GM18502 (cell line): Measurements from ENCODE around the gene TRMU.

Source experiments
- ATAC-seq: cut with Tn5 transposase; IDR thresholded peaks from one replicate; pipeline ENCODE4 v1.9.1; 2021; ENCODE audit warnings: mild to moderate bottlenecking; ENCODE audit not compliant: unreplicated experiment, poor library complexity

The TRMU gene

DNA sequence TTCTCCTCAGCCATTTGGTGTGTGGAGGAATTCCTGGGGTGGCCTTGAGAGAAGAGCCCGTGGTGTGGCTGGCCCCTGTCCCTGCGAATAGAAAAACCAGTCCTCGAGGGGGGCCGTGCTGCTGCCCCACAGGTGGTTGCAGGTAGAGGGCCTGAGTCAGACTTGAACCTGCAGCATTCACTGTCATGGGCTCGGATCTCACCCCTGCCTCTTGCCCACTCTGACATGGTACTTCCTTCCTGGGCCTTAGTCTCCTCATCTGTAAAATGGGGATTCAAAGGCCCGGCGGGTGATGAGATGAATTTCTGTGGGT is 19.4 kb downstream of the TRMU start:
- no peak for ATAC-seq

DNA sequence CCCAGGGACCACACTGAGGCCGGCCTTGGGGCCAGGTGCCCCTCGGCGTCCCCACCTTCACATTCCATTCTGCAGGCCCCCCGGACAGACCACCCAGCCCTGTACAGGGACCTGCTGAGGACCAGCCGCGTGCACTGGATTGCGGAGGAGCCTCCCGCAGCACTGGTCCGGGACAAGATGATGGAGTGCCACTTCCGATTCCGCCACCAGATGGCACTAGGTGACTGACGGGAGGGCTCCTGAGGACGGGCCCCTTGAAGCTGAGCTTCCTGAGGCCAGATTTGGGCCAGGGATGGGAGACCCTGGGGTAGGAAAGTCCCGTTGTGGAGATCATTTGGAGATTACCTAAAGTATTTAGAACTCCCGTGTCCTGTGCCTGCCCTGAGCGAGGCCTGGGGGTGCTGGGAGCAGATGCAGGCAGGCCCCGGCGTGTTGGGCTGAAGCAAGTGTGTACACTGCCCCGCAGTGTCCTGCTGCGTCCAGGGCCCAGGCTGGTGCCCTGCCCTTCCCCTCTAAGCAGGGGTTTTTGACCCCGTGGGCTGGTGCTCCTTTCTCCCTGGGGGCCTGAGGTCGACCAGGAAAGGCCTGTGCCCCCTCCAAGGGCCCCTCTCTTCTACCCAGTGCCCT is 20.0 kb downstream of the TRMU start:
- no peak for ATAC-seq

DNA sequence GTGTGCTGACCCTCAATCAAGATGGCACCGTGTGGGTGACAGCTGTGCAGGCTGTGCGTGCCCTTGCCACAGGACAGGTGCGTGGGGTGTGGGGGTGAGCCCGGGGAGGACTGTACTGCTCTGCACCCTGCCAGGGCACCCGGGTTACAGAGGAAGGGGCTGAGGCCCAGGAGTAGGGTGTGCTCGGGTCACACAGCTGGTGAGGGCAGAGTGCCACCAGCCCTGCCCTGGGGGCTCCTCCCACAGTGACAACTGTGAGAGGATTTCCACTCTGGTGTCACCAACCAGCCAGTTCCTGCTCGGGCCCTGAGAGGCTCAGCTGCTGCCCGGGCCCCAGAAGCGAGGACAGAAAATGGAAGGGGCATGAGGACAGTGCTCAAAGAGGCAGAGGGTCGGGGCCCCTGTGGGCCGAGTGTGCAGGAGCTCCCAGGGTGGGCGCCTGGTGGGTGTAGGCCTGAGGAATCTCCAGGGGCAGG is 20.5 kb downstream of the TRMU start:
- ATAC-seq: no peak

DNA sequence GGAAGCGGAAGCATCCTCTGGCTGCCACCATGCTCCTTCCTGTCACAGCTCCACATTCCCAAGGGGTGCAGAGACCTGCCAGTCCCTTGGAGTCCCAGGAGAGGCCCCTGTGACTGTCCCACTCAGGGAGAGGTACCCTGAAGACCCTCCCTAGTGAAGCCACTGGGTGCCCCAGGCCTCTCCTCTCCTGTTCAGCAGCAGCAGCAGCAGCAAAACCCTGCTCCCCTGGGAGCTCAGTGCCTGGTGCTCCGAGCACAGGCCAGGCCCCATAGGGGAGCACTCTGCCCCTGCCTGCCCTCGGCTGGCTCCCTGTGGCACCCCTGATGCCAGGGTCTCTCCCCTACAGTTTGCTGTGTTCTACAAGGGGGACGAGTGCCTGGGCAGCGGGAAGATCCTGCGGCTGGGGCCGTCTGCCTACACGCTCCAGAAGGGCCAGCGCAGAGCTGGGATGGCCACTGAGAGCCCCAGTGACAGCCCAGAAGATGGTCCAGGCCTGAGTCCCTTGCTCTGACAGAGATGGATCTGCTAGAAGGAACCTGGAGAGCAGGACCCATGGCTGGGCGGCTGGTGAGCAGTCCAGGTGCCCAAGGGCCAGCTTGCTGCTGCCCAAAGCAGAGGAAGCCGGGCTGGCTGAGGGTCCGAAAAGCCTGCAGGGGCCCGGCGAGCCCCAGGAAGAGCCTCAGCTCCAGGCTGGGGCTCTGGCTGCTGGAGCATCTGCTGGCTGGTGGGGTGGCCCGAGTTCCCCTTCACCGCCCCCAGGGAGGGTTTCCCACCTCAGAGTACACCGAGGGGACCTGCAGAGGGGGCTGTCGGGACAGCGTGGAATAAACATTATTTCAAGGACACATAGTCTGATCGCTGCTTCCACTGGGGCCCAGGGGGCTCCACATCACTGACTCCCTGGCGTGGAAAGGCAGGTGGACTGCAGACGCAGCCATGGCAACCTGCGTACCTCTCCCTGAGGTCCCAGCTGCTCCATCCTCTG is 21.3 kb downstream of the TRMU start:
- no peak for ATAC-seq

DNA sequence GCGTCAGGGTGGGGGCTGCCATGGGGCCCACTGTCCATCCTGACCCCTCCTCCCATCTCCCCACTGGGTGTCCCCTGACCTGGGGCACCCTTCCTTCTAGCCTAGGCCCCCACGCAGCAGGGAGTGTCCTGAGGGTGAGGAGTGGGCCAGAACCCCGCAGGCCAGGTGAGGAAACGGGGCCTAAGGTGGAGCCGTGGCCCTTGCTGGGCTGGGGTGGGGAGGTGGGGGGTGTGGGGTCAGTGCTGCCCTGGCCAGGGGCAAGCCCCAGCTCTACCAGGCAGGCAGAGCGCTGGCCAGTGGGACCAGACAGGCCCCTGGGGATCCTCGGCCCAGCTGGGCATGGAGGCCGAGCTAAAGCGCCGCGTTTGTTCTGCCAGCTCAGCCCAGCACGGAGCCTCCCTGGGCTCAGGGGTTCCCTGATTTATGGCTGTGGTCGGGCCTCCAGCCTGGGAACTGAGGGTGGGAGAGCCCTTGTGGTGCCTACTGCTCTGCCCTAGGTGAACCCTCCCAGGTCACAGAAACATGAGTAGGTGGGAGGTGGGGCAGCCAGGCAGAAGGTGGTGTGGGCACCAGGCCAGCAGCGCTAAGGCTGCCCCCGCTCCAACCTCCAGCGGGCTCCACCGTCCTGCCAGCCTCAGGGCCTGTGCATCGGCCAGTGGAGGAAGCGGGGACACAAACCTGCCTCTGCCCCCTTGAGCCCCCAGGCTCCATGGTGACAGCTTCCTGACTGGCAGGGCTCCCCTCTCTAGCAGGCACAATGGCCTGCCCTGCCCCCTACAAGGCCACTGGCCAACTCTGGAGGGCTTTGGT is 22.4 kb downstream of the TRMU start:
- ATAC-seq: no peak

DNA sequence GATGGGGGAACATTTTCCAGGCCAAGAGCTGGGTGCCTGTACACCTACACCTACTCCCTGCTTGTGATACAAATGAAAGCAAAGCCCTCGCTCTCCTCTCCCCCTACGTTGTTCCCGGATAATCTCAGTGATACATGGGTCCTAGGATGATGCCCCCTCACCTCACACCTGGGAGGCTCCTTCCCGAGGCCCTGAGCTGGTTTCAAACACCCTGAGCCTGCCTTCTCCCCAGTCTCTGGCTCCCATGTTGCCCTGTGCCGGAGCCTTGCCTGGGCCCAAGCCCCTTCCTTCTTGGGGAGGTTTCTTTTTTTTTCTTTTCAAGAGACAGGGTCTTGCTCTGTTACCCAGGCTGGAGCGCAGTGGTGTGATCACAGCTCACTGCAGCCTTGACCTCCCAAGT is 23.3 kb downstream of the TRMU start:
- ATAC-seq: no peak

DNA sequence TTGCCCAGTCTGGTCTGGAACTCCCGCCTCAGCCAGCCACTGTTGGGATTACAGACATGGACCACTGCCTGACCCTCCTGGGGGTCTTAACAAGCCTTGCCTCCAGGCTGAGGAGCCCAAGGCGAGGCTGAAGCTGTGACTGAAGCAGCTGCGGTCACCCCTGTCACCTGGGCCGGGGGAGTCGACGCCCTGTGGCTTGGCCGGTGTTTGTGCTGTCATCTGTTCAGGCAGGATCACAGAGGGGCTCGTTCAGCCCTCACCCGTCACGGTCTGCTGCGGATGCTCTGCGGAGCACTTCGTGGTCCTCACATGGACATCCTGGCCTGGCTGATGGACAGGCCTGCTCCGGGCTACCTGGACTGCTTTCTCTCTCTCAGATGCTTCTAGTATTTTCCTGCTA is 23.8 kb downstream of the TRMU start:
- no peak for ATAC-seq

DNA sequence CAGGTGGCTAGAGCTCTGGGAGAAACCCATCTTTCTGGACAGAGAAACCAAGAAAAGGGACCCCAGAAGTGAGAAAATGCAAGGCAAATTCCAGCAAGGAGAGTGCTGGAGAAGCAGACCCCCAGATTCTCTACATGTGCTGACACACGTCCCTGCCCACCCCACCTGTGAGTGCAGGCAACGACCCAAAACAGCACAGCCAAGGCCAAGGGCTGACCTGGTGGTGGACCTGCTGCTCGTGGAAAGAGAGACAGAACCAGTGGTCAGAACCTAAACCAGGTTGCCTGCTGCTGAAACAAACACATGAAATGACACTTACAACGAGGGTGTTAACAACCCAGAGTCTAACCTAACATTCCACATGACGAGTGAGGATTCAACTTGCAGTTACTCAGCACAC is 24.6 kb downstream of the TRMU start:
- ATAC-seq: no peak

DNA sequence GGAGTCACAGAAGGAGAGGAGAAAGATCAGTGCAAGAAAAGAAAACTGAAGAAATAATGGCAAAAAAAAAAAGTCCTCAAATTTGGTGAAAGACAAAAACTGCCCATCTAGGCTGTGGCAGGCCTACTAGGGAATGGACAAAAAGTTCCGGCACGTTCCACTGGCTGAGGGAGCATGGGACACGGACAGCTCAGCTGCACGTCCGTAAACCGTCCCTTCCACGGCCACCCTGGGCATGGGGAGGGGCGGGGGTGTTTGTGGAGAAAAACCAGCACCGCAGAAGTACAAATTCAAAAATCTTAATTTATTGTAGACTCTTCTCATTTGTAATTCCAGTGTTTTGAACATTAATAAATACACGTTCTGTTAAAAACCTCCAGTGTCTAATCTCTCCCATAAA is 25.4 kb downstream of the TRMU start:
- ATAC-seq: no peak

DNA sequence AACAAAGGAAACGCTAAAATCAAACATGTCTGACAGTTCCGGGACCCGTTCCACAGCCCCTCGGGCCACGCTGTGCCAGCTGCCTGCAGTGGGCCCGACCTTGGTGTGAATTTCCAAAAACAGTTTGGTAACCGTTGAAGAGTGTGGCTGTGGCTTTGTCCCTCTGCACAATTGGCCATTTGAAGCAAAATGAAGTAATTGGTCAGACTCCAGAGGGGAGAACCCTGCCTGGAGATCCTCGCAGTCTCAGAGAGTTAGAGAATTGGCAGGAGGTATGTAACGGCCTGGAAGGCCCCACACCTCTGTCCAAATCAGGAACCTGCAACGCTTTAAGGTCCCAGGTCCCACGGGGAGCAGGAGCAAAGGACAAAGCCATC is 26.3 kb downstream of the TRMU start:
- ATAC-seq: no peak

DNA sequence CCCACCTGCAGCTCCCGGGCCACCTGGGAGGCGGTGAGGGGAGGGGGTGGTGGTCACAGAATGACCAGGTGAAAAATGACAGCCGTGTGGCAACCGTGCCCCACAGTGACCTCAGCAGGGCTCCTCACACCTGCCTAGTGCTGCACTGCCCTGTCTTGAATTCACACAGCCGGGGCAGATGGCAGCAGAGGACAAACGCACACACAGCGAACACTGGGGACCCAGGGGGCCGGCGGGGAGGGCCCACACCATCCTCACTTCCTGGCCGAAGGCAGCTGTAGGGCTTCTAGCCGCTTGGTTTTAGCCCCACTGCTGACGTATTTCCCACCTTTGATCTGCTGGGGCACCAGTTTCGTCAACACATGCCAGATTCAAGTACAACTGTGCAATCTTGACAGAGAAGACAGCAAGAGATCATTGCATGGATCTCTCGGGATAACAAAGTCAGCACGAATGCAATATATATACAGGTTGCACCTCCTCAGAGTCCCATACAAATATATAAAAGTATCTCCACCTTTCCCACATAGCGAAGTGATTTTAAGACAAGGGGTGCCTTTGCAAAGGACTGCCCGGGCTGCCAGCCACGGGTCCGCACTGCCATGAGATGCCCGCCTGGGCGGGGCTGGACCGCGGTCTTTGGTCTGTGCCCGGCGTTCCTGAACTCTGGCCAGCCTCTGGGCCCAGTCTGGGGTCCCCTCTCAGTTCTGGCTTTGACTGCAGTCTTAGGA is 26.9 kb downstream of the TRMU start:
- ATAC-seq: no peak

DNA sequence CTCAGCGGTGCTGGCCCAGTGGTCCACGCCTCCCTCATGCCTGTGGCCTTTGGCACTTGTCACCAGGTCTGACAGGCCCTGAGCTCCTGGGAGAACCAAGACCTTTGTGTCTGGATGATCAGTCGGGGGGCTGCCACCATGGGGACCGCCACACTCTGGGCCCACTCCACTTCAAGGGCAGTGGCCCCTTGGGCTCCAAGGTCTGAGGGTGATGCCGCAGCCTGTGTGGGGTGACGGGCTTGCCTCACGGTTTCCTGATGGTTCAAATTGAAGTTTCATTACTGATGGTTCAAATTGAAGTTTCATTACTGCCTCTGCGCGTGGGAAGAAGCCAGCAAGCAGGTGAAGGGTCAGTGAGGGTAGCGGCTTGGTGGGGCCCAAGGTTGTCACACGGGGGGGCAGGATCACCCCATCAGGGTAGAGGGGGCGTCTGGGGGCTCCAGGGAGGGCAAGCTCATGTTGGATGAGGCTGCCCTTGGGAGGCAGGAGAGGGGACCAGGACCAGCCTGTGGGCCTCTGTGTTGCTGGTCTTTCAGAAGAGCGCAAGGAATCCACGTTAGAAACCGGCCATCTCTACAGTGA is 27.5 kb downstream of the TRMU start:
- no peak for ATAC-seq

DNA sequence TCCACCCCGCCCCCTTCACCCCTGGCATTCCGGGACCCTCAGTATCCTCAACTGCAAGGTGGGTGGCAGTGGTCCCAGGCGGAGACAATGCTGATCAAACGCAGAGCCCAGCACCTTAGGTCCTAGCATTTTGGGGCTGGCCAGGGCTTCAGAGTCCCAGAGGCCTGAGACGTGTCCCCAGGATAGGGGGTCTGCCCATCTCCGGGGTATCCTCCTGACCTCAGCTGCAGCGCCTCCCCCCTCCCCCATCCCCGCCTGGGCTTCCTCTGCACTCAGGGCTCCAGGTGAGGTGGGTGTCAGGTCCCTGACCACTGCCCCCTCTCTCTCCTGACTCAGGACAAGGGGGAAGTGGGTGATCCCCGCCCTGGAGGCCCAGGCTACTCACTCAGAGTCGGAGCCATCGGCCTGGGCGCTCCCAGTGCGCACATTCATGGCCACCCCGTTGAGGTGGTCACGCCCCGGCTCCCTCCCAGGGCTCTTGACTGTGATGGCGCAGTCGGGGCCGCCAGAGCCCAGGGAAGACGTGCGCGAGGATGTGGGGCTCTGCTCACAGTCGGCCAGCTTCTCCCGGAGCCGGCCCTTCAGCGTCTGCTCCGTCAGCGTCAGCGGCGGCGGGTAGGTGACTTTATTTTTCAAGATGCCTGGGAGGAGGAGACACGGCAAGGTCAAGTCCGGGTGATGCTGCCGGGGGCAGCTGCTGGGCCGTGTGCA is 28.3 kb downstream of the TRMU start:
- no peak for ATAC-seq

DNA sequence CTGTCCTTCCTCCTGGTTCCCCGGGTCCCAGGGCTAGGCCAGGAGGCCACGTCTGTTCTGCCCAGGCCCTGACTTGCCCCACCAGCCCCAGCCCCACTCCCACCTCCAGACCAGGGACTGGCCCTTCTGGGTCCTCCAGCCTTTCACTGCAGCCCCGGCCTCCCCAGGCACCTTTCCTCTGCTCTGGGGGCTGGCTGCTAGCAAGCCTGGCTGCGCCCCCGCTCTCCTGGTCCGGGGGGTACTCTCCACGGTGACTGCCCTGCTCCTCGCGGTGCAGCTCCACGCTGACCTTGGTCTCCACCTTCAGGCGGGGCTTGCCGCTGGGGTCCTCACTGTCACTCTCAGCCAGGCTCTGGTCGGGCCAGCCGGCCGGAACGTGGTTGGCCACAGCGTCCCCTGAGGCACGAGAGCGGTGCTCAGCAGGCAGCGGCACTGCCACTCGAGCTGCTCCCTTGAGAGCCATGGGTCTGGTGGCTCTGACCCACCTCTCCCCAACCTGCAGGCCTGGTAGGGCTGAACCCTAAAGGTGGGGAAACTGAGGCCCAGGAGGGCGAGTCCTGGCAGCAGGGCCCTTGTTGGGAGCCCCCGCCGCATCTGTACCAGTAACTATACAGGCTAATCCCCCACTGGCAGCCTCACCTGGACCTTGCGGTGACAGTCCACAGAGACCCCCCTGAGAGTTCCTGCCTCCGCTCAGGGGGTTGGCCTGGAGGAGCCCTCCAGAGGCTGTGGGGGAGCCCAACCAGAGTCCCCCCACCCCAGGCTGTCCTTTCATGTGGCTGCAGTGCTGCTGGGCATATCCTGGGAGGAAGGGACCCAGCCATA is 29.0 kb downstream of the TRMU start:
- ATAC-seq: no peak

DNA sequence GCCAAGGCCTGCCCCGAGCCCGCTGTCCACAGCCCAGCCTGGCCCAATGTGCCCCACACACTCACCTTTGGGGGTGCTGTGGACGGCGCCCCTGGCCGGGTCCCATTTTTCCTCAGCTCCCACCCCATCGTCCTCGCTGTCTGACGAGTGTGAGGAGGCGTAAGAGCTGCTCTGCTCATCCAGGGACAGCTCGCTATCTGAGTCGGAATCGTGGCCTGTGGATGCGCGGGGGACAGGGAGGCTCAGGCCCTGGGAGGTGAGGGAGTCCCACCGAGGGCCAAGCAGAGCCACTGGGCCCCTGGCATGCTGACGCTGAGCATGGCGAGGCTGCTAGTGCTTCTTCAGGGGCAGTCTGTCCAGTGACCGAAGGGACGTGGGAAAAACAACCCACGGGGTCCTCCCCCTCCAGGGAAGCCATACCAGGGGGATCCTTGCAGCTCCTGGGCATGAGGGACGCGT is 29.7 kb downstream of the TRMU start:
- no peak for ATAC-seq

DNA sequence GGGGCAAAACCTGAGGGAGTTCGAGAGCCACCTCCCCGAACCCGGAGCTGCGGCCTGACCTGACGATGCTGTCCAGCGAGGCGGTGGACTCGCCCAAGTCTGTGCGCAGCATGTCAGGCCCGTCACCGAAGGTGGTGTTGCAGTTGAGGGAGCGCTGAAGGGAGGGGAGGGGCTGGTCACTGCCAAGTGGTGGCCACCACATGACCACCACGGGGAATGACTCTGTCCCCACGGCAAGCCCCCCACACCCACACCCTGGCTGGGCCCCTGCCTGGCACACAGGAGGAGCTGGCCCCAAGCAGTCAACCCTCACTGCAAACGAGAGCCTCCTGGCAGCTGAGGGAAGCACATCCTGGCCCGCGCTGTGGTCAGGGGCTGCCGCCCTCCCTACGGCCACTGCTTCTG is 30.8 kb downstream of the TRMU start:
- no peak for ATAC-seq

DNA sequence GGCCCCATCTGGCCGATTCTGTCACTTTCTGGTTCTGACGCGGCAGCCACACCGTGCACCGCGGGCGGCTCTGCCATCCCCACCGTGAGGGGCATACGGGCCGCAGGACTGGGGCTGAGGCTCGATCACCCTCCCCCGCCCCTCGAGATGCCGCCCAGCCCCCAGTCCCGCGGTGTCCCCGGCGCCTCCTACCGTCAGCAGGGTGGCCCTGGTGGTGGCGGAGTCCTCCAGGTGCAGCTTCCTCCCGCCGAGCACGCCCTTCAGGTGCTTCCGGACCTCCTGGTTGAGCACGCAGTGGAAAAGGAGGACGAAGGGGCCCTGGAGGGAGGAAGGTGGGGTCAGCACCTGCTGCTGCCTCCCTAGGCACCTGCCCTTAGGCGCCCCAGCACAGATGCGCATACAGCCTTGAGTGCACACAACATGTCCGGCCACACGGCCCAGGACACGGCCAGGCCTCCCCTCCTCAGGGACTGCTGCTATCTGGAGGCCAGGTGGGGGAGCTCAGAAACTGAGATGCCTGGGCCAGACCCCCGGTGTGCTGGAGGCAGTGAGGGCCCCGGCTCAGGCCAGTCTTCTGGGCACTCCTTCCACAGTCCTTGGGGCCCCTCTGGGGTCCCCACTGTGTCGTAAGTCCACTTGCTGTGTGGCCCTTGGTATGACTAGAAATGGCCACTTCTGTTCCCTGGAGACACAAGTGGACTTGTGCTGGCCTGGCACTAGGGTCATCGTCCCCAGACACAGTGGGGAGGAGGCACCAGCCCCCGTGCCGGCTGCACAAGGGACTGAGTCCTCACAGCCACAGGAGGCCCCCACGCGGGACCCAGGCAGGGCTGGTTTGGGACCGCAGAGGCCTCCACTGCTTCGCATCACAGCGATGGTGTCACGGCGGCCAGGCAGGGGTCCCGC is 31.5 kb downstream of the TRMU start:
- no peak for ATAC-seq
